Measurements from ENCODE around the gene LMOD3. TPM values are rescaled to one million over a fixed set of nuclear protein-coding genes. Genes with fewer than 3 reads are reported as not detected.

The LMOD3 gene
- total RNA-seq, 1 donor from 2014 or later = 0.12 TPM

DNA sequence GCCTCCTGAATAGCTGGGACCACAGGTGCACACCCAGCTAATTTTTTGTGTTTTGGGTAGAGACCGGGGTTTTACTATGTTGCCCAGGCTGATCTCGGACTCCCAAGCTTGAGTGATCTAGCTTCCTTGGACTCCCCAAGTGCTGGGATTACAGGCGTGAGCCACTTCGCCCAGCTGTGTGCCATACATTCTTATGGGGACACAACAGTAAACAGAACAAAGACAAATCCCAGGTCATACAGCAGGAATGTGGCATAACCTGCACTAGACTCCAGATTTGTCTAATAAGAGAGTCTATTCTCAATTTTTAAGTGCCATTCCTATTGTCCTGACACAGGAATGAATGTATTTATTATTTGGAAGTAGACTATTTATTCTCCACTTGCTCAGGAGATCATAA is 20.0 kb downstream of the LMOD3 start:
- Histone ChIP-seq H3K4me1 (peaks cover 7% of the 10 kb centered on the region), H3K9me3 (no peaks in the 10 kb centered on the region), H3K27me3 (no peaks in the 10 kb centered on the region), H3K27ac (no peak overlapping the region), H3K4me3 (no peak overlapping the region), H3K36me3 (peaks cover 53% of the 10 kb centered on the region)
- intact Hi-C loops (cut with DNase I) = no loop called here
- no peak for DNase-seq
- TF ChIP-seq, protein P1, sequence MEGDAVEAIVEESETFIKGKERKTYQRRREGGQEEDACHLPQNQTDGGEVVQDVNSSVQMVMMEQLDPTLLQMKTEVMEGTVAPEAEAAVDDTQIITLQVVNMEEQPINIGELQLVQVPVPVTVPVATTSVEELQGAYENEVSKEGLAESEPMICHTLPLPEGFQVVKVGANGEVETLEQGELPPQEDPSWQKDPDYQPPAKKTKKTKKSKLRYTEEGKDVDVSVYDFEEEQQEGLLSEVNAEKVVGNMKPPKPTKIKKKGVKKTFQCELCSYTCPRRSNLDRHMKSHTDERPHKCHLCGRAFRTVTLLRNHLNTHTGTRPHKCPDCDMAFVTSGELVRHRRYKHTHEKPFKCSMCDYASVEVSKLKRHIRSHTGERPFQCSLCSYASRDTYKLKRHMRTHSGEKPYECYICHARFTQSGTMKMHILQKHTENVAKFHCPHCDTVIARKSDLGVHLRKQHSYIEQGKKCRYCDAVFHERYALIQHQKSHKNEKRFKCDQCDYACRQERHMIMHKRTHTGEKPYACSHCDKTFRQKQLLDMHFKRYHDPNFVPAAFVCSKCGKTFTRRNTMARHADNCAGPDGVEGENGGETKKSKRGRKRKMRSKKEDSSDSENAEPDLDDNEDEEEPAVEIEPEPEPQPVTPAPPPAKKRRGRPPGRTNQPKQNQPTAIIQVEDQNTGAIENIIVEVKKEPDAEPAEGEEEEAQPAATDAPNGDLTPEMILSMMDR (IDR thresholded peaks at IDR 0.05) = no peak
- no peak for ATAC-seq

DNA sequence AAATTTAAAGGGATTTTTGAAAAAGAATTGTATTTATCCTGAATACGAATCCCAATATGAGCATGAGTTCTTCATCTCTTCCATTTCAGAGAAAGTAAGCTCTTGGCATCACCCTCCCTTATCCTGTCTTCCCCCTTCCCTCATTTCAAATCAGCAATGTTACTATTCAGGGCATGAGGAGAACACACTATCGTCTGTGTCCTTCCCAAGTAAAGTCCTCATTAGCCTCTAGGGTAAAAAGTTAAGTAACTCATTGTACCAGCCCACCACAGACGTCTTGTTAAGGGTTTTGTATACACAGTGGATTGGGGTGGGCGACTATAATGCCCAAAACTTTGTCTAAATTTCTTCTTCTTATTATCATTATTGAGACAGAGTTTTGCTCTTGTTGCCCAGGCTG is 22.8 kb downstream of the LMOD3 start:
- no peak overlapping the region for H3K4me3 ChIP-seq
- intact Hi-C loops (cut with DNase I) = no loop called here
- ATAC-seq (no peak), DNase-seq (no peak)
- H3K27ac ChIP-seq = no peak overlapping the region
- peaks cover 32% of the 10 kb centered on the region for H3K4me1 ChIP-seq
- TF ChIP-seq, protein P1 (IDR thresholded peaks at IDR 0.05) = no peak
- H3K27me3 ChIP-seq = no peaks in the 10 kb centered on the region
- no peaks in the 10 kb centered on the region for H3K9me3 ChIP-seq
- H3K36me3 ChIP-seq = peaks cover 46% of the 10 kb centered on the region

DNA sequence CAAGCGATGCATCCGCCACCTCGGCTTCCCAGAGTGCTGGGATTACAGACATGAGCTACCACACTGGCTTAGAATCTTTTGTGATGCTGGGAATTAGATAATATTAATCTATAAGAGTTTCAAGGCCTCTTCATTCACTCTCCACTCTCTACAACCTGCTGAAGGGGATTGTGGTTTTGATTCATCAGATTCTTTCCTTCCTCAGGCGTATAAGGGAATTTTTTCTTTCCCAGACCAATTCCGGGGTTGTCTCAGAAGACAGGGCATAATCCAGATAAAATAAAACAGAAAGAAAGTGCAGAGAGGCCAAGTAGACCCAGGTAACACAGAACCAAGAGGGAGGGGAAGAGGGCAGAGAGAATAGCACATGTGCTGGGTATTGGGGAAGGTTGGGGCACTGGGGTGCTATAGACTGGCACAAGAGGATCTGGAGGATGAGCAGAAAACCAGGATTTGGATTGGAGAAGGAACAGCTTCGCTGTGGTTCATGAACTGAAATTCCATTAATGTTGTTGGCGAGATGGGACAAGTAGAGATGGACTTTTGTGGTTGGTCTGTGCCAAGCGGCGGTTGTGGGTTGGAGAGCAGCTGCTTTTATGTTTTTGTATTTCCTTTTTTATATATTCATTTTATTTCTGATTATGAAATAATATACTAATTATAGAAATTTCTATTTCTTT is 24.8 kb downstream of the LMOD3 start:
- H3K9me3 ChIP-seq = no peaks in the 10 kb centered on the region
- DNase-seq = no peak
- peak; percentile 22 for ATAC-seq
- intact Hi-C loops (cut with DNase I) = no loop called here
- peaks cover 52% of the 10 kb centered on the region for H3K4me1 ChIP-seq
- no peak overlapping the region for H3K27ac ChIP-seq
- peaks cover 26% of the 10 kb centered on the region for H3K36me3 ChIP-seq
- no peak overlapping the region for H3K4me3 ChIP-seq
- TF ChIP-seq, protein P1 (IDR thresholded peaks at IDR 0.05) = no peak
- H3K27me3 ChIP-seq = no peaks in the 10 kb centered on the region

DNA sequence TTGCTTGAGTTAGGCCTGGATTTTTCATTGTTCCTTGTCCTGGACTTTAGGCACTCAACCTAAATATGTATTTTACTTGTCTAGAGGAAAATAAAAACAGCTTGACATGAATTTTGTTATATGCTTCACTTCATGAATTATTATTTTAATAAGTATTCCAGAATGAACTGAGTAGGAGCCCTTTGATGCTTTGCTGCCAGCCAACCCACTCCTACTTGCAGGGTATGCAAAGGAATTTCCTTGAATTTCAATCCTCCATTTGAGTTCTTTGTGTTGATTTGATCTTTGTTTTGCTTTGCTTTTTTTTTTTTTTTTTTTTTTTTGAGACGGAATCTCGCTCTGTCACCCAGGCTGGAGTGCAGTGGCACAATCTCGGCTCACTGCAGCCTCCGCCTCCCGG is 26.1 kb downstream of the LMOD3 start:
- intact Hi-C loops (cut with DNase I) = no loop called here
- Histone ChIP-seq H3K9me3 (no peaks in the 10 kb centered on the region), H3K27me3 (no peaks in the 10 kb centered on the region), H3K36me3 (peaks cover 15% of the 10 kb centered on the region), H3K4me3 (no peak overlapping the region), H3K27ac (peak overlapping the region; percentile 11), H3K4me1 (peaks cover 65% of the 10 kb centered on the region)
- DNase-seq = no peak
- TF ChIP-seq, protein P1 (IDR thresholded peaks at IDR 0.05) = no peak
- ATAC-seq = no peak

DNA sequence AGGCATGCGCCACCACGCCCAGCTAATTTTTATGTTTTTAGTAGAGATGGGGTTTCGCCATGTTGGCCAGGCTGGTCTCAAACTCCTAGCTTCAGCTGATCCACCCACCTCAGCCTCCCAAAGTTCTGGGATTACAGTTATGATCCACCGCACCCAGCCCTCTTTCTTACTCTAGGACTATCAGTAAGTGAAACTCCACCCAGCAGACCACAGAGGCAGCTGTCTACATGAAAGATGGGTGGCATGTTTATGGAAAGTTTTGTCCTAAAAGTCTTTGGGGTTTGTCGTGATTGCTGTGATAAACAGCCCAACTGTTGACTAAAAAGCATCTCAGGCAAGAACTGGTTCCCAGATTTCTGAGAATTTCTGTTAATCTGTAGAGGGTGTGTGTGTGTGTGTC is 26.8 kb downstream of the LMOD3 start:
- DNase-seq (no peak), ATAC-seq (no peak)
- TF ChIP-seq, protein P1 (IDR thresholded peaks at IDR 0.05) = no peak
- Histone ChIP-seq H3K4me3 (no peak overlapping the region), H3K27me3 (no peaks in the 10 kb centered on the region), H3K36me3 (peaks cover 15% of the 10 kb centered on the region), H3K4me1 (peaks cover 71% of the 10 kb centered on the region), H3K27ac (peak overlapping the region; percentile 11), H3K9me3 (no peaks in the 10 kb centered on the region)
- intact Hi-C loops (cut with DNase I) = no loop called here
